HG03565 (cell line): Measurements from ENCODE around the gene ACTN1.

Experiments
- ATAC-seq: cut with Tn5 transposase; IDR thresholded peaks from one replicate; pipeline ENCODE4 v1.9.1; 2021; ENCODE audit warnings: mild to moderate bottlenecking, moderate library complexity; ENCODE audit not compliant: unreplicated experiment

ACTN1 gene

DNA sequence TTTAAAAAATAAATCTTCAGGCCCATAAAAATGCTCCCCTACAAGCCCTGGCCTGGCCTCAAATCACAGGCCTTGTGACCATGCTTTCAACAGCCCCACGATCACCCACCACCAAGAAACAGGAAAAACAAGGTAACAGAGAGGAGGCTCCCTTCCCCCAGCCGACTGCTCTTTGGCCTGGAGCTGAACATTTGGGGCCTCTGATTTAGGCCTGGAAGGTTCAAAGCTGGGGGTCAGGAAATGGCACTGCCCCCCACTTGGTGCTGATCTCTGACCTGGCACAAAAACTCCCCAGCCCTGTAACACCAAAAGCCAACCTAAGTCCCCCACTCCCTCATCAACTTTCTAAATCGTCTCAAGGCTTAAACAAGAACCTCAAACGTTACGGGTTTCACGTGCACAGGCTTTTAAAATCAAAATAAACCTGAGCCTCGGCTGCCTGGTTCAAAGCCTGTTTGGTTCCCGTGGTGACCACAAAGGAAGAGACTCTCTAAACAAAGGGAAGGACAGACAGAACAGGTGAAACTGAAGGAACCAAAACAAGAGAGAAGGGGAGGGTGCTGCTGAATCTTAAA is 9.0 kb downstream of the ACTN1 start:
- ATAC-seq: no peak

DNA sequence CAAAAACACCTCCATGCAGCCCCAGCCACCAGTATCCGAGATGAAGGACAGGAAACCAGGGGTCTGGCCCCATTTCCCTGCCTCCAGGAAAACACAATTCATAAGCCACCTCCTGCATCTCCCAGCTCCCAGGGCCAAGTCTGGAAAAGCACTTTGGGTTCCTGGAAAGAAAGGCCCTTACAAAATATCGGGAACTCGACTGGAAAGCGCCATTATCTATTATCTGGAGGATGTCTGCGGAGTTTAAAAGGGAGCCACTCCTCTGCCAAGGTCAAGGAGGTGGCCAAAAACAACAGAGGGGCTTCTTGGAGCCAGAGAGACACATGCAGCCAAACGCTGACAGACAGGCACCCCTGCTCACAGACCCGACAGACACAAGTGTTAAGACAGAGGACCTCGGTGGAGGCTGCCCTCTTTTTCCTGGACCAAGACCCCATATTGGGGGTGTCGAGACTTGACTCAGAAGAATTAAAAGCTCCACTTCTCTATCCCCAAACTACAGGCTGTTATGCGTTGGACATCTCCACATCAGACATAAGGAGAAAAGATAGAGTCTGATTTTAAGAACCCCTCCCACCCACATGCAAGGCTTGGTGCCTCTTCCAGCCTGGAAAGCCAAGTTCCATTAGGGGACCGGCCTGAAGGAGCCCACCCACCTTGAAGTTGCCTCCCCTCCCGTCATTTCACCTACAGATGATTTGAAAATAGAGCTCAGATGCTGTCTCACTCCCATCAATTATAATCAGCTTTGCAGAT is 9.6 kb downstream of the ACTN1 start:
- ATAC-seq: no peak

DNA sequence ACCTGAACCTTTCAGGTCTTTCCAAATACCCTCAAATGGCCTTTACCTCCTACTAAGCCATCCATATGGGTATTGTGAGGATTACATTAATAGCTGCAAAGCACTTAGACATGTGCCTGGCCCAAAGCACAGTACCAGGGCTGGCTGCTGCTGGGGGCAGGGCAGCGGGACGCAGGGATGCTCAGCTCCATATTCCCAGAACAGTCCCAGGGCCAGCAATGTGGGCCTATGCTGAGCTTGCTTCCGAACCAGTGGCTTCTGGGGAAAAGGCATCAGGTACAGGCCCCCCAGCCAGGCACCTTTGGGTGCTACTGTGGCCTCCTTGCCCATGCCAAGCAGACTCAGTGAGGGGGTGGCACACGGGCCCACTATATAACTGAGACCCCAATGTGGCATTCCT is 10.4 kb downstream of the ACTN1 start:
- no peak for ATAC-seq

DNA sequence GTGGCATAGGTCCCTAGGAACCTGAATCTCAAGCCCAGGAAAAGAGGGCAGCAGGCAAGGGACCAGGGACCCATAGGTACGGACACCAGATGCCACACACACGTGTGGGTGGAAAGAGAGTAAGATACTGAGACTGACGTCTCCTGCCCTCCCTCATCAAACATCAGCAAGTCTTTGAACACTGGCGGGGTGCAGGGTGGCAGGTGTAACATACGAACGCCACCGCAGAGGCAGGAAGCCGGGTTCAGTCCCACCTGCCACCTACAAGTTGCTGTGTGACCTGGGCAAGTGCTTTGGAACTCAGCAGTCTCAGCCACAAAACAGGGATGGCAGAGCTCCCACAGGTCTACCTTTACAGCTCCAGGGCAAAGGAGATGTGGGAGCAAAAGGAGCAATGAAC is 11.1 kb downstream of the ACTN1 start:
- no peak for ATAC-seq

DNA sequence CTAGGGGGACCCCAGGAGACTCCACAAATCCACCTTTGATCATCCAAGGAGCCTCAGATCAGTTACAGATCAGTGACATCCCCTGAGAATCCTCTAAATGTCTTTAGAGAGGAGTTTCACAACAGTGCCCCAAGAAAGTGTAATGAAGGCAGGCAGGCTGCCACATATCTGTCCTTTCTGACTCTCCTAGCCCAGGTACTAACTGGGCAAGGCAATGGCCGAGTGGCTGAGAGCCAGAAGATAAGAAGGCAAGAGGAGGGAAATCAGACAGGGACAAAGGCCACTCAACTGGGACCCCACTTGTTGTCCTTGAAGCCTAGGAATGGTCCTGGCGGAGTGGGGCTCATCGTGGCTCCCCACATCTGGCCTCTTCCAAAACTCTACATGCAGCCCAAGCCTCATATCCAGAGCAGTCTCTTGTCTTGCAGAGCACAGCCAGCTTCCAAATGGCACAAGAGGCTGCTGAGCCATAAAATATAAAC is 11.6 kb downstream of the ACTN1 start:
- no peak for ATAC-seq

DNA sequence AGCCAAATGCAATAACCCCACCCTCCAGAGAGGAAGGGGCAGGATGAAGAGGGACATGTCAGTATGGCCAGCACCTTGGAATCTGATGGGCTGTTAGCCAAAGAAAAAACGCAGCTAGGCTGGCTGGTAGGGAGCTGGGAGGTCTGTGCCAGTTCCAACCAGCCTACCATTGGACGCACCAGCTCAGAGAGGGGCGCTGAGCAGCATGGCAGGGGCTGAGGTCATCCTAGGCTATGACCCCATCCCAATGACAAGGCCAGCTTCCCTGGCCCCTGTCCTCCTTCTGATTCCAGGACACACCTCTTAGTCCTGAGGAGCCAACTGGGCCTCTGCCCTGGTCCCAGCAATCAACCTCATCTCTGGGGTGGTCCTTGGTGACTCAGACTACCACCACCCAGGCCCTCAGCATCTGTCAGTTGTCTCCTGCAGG is 12.2 kb downstream of the ACTN1 start:
- no peak for ATAC-seq

DNA sequence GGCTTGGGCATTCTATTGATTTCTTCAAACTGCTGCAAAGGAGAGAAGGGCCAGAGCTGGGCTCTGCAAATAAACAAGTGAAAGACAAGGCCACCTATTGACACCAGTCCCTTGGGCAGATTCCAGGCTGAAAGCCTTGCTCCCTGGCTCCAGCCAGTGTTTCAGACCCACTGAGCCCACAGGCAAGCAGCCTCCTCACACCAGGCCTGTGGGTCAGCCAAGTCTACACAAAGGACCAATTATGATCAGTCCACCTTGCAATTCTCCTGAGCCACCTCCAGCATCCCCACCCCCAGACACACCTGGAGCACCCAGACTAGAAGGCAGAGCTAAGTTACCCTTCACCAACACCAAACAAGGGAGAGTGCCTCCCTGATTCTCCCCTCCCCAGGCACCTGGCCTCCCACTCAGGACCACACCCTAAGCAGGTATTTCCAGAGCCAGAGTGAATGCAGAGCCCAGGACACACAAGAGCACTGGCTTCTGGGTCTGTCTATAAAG is 13.8 kb downstream of the ACTN1 start:
- no peak for ATAC-seq

DNA sequence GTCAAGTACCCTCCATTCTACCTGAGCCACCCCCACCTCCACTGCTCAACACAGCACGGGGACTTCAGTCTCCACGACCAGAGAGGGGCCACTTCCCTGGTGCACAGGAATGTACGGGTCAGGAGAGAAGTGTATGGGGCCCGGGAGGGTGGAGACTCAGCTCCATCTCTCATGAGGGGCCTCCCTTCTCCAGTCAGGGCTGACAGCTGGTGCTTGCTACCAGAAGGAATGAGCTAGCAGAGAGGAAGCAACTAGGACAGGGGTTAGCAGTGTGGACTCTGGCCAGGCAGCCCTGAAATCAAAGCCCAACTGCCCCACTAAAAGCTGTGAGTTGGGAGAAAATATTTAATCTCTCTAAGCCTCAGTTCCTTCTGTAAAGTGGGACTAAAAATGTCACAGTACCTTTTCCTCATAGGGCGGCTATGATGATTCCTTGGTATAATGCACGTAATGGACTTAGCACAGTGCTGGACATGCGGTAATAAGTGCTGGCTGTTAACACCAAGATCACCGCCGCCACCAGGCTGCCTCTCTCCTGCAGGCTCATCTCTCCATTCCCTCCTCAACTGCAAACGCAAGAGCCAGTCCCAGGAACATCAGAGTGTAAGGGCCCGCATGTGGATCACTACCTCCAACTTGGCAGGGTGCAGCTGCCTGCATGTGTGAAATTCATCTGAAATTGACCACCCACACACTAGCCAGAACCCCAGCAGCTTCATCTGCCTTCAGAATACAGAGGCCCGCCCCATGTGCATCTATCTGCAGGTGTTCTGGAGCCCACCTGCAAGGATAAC is 14.6 kb downstream of the ACTN1 start:
- ATAC-seq: no peak

DNA sequence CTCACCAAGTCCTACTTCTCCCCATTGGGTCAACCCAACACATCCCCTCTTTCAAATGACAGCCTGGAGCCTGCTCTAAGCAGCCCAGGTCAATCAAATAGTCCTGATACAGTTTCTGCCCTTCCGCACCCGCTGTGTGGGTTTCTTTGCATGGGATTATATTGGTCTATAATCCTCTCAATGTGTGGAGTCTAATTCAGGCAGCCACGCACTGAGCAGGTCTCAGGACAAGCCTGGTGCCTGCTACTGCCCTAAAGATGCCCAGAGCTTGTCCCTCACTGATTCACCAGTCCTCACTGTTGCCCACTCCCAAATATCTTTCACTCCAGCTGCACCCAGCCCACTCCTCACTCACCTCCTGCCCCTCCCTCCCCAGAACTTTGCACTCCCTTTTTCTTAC is 16.4 kb downstream of the ACTN1 start:
- no peak for ATAC-seq

DNA sequence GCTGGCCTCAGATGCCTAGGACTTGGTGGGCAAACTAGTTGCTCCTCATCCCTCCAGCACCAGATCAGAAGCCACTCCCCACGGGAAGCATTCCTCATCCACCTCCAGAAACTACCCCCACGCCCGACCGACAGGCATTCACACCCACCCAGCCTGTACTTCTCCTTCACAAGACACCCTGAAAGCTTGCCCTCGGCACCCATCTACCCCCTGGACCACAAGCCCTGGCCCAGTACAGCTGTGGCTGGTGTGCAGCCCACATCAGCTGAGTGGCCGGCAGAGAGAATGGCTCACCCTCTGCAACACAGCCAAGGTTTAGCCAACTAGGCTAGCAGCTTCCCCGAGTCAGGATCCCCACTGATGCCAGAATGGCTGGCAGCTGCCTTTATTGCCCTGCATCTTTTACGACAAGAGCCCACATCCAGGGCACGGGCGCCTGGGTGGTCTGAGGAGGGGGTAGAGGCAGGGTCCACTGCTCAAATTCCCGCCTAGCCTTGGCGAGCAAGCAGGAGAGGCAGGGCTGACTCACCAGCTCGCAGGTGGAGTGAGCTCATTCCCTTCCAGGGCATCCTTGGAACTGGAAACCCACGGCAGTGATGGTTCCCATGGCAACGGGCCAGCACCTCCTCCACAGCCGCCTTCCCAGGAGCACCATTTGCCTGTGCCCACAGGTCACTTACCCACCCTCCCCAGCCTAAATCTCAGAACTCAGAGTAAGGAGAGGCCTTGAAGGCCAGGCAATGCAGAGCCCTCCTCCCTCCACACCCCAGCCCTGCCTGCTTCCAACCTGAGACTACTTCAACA is 17.1 kb downstream of the ACTN1 start:
- ATAC-seq: no peak

DNA sequence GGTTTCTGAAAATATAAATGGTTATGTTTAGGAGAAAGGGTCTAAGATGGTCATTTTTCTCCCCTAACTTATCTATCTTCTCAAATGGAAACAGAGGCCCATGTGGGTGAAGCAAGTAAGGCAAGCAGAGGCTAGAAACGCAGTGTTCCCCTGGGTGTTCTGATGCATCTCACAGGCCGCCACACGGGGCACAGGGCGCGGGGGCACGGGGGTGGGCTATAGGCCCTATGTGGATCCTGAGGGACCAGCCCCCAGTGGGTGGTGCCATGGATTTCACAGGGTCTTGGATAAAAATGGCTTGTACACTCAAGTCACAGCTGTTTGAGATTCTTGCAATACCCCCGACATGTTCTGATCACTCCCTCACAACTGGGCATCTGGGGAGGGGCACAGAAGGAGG is 17.7 kb downstream of the ACTN1 start:
- ATAC-seq: no peak

DNA sequence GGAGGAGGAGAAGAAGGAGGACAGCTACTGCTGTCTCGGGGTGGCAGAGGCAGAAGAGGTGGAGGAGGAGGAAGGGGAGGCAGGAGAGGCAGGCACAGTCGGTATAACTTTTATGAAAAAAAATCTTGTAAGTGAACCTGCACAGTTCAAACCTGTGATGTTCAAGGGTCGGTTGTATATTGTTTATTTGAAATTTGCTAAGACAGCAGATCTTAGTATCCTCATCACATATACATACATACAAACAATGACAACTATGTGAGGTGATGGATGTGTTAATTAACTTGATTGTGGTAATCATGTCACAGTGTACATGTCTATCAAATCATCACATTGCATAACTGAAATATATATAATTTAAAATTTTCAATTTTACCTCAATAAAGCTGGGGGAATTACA is 19.0 kb downstream of the ACTN1 start:
- no peak for ATAC-seq

DNA sequence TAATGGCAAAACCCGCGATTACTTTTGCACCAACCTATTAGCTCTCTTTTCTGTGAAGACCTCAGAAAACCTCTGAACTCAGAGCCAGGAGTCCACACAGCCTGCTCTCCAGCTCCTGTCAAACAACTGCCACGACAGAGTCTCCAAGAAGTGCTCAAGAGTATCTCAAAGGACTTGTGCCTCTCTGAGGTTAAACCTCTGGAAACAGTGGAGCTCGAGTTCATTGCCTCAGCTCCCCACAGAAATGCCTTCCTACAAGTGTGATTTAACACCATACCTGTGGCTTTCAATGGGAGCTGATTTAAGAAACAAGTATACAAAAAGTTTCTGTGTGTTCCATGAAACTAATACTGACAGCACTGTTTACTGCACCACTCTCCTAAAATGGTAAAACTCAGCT is 20.1 kb downstream of the ACTN1 start:
- no peak for ATAC-seq

DNA sequence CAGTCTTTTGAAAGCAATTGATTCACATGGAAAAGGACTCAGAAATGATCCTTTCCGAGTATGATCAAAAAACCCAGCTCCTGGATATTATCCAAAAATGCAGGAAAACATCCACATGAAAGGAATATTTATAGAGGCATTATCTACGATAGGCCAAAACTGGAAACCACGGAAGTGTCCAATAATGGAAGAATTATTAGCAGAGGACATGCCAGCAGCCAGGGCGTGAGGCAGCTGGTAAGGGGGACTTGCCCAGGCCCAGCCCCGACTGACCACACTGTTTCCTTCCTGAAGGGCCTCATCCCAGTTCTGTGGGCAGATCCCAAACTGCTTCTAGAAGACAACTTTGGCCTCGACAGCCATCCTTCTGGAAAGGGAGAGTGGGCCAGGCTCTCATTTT is 20.5 kb downstream of the ACTN1 start:
- no peak for ATAC-seq

DNA sequence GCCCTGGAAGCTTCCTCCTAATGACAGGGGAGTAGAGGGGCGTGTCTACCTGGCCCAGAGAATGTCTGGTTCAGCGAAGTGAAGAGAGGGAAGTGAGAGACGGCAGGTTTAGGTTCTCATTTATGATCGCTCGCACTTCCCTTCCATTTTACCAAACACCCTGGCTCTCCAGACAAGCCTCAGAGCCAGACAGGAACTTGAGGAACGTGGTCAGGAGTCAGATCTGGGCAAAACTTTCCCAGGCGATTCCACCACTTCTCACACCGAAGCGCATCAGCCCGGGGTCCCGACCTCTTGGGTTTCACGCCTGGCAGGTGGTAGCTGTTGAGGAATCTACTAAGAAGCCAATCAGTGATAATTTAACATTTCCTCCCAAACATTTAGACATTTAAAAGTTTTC is 21.3 kb downstream of the ACTN1 start:
- ATAC-seq: no peak

DNA sequence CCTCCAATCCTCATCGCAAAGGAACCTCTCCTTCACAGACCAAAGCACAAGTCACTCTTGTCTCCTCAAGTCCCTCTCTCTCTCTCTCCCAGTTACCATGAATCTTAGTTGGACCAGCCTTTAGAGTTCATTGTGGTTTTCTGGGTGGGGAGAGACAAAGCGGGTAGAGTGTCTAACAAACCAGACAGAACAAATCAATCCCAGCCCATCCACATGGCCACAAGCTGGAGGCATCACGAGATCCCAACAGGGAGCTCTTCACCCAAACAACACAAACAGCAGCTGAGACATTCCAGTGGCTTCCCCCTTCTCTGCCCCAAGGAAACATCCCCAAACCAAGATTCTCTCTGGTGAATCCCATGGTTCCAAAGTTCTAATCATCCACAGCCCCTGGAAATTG is 22.4 kb downstream of the ACTN1 start:
- no peak for ATAC-seq

DNA sequence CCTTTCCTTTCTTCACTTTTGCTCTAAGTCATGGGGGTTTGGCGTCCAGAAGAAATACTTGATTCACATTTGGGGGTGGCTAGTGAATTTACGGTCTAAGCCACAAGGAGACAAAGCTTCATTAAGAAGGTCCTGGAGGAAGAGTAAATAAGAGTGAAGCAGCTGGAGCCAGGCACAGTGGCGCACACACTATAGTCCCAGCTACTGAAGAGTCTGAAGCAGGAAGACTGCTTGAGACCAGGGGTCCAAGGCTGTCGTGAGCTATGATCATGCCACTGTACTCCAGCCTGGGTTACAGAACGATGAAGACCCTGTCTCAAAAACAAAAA is 23.3 kb downstream of the ACTN1 start:
- no peak for ATAC-seq

DNA sequence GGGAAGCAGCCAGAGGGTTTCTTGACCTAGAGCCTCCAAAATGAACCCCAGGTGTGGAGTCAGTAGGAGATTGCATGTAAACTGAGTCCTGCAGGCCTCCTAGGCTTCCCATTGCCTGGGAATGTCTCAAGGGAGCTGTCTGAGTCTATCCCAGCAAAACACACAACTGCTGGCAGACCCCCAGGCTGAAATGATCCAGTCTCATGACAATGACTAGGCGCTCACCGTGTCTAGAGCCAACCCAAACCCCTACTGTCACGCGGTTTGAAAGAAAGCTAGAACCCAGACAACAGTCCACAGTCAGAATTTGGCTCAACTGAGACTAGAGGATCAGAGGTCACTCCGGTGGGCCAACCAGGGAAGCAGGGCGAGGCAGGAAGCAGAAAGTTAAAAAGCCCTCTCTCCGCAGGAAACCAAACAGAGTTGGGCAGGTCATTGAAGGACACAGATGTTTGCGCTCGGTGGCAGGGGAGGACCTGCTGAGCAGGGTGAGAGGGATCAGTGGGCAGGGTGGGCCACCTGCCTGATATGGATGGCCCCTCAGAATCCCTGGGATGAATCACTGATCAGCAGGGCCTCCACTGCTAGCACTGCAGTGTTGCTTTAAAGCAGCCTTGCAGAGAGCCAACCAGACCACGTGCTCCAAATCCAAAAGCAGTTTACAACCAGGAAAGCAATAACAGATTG is 23.8 kb downstream of the ACTN1 start:
- ATAC-seq: no peak

DNA sequence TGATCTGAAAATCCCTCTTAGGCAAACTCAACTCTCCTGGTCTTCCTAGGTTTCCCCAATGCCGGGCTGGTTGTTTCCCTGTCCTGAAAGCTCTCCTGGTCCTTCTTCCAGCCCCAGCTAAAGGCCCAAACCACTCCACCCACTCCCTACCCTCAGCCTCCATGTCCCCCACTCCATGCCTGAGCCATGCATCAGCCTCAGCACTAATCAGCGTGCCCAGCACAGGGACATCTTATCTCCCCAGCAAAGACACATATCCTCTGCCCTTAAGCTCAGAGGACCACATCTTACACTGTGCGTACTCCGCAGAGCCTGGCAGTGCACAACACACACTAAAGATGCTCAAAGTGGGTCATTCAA is 25.9 kb downstream of the ACTN1 start:
- ATAC-seq: no peak

DNA sequence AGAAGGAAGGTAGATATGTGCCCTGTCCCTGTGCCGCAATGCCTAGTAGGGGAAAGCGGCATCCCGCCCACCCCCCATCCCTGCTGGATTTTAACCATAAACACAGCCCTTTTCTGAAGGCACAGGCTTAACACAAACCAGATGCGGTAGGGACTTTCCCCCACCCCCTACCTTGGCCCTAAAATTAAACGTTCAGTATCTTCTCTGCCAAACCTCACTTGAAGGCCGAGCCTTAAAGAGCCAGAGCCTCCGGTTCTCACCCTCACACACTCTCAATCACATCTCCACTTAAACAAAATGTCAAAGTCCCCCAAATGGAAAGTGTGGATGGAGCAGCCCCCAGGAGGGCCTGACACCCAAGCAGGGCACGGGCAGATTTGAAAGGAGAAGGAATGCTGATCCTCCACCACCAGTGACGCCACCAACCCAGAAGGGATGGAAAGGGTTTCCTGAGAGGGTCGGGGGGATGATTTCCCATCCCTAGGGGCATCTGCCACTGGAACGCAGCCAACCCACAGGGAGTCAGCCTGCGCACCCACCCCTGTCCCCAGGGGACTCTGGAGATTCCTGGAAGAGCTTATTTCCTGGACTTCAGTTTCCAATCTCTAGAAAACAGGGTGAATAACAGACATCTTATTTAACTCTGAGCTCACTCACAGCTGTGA is 26.4 kb downstream of the ACTN1 start:
- ATAC-seq: no peak
